Stimulated activated CD8-positive, alpha-beta memory T cell treated with anti-CD3 and anti-CD28 coated beads, Interleukin-4, amount 100 ng/mL, for 48 hours (primary cell): Measurements from ENCODE around the gene MNAT1.

ENCODE experiments used
- DNase-seq: peaks from one replicate; pipeline ENCODE4 v3.0.0-alpha.2; 2020

MNAT1 gene

DNA sequence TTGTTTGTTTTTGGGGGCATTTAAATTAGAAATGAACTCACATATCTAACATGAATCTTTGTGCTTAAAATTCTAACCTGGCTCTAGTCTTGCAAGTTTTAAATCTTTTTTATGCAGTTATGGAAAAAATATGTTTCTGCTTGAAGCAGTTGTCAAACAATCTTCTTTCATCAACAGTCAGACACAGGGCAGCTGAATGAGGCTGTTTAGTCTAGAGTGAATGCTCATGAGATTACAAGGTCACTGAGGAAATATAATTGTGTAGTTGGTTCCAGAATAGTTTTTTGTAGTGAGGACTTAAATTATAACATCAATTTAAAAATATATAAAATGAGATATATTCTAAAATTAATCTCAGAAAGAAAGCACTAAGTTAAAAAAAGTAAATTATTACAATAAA lies 169.8 kb downstream of the MNAT1 start:
- no peak for DNase-seq

DNA sequence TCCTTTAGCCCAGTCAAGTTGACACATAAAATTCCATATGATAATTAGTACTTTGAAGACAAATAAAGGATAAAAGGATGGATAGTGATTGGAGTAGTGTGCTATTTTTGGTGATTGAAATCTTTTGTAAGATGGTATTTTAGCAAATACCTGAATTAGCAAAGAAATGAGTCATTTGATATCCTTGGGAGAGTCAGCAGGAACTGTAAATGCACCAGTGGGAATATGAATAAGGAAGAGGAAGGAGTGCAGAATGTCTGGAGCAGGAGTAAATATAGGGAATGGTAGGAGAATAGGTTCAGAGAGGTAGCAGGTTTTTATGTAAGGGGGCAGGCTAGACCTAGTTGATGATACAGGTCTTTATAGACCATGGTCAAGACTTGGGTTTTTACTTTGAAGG lies 171.4 kb downstream of the MNAT1 start:
- no peak for DNase-seq

DNA sequence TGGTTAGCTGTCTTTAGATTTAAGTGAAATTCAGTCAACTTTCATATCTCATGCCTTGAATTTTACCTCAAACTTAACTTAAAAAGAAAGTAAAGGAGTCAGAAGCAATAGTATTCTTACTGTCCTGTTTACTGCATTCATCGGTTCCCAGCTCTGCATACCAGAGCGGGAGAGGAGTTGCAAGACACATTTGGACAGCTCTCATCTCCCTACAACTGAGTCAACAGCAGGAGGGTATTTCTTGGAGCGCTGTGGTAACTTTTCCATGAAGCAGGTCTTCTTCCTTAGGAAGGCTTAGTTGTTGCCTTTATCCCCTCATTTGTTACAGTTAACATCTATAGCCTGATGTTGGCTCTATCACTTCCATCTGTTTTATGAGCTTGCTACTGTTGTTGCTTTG lies 181.2 kb downstream of the MNAT1 start:
- no peak for DNase-seq

DNA sequence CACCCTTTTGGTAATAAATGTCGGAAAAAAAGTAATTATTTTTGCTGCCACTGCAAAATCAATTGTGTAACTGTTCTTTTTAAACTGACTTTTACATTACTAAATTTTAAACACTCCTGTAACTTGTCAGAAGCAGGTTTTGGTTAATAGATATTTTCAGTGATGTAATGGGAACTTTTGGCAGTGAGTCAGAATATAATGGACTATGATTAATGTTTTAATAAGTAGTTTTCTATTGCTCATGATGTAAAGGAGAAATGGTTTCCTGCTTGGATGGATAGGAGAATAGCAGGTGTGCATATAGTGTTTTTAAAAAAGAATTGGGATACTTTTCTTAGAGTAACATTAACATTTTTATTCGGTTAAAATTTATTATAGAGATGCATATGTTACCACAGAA lies 187.5 kb downstream of the MNAT1 start:
- no peak for DNase-seq

DNA sequence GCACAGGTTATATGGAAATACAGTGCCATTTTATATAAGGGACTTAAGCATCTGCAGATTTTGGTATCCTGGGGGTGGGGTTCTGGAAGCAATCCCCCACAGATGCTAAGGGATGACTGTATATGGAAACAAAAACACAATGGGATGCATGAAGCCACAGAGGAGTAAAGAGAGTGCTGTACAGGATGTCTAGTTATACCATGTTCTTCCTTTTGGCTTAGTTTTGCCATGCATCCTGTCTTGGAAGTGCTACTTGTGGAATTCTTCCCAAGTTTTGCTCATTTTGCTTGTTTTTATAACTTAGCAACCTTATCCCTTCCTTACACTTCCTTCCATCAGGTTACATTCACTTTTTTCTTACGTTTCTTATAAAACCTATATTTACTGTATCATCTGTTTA lies 190.7 kb downstream of the MNAT1 start:
- DNase-seq = no peak

DNA sequence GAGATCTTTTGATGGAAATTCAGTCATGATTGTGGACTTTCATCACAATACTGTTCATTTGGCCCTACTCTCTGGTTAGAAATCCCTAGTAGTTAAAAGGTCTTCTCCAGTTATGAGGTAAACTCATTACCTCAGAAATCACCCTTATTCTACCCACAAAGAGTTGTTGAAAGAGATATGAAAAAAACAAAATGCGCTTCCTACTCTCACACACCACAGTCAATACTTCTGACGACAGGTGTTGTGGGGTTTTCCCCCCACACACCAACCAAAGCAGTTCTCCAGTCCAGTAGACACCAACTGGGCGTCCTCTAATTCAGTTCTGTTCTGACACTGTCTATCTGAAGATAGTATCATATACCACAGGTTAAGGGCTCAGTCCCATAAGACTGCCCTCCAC lies 191.4 kb downstream of the MNAT1 start:
- DNase-seq = no peak

DNA sequence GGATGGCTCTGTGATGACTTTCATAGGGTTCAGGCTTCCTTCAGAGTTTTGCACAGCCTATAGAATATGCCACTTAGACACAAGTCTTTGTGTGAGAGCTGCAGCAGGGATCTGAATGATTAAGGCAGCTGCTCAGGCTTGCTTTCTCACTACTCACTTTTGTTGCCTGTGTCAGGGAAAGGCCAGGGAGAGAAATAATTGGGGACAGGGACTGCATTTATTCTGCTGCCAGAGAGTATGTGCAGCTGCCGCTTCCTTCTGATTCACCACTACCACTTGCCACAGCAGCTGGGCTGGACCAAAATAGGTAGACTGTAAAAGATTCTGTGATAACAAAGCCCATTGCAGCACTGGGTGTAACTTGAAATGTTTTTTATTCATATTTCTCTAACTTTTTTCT lies 196.7 kb downstream of the MNAT1 start:
- DNase-seq = no peak

DNA sequence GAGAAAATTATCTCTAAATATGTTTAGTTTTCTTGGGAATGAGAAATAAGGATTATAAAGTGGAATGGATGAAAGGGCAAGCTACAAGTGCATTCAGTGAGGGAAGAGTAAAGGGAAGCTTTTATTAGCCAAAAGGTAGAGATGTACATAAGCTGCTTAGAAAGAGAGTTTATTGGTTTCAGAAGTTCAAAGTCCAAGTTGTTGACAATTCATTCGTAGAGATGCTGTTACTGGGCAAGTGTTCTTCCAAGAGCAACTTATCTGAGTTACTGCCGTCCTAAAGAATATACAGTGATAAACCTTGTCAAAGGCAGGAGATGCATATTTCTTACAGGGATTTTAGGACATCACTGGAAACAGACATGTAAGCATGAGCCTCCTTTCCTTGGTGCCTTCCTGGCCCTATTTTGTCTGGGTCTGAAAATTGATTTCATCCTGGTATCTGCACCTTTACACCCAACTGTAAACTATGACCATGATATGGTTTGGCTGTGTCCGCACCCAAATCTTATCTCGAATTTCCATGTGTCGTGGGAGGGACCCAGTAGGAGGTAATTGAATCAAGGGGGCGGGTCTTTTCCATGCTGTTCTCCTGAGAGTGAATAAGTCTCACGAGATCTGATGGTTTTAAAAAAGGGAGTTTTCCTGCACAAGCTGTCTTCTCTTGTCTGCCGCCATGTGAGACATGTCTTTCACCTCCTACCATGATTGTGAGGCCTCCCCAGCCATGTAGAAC lies 199.5 kb downstream of the MNAT1 start:
- no peak for DNase-seq

DNA sequence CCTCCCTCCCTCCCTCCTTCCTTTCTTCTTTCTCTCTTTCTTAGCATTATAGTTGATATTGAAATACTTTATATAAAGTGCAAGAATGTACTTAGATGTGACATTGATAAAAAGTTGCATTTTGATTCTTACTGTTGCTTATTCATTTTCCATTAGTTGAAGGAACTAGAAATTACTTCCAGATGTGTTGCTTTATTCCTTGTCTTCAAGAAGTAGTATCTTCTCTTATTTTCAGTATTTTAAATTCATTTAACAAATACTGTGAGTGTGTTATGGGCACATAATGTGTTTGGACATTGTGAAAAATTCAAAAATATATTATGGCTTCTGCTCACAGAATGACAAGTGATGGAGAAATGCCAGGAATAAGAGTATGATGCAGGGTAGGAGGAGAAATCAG lies 200.8 kb downstream of the MNAT1 start:
- DNase-seq = no peak

DNA sequence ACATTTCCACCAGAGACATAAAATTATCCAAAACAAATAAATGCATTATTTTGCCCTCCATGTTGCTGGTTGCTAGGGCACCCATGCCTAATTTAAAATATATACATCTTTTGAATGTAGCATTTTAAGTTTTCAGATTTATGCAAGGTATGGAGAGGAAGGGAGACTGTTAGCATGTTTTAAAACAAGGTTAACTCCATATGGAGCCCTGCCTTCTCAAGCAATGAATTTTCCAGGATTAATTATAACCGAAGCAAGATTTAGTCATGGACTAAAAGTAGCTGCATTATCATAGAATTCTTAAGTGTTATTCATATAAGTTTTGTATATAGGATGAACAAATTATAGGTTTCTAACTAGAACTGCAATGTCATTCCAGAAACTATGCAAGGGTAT lies 209.1 kb downstream of the MNAT1 start:
- no peak for DNase-seq

DNA sequence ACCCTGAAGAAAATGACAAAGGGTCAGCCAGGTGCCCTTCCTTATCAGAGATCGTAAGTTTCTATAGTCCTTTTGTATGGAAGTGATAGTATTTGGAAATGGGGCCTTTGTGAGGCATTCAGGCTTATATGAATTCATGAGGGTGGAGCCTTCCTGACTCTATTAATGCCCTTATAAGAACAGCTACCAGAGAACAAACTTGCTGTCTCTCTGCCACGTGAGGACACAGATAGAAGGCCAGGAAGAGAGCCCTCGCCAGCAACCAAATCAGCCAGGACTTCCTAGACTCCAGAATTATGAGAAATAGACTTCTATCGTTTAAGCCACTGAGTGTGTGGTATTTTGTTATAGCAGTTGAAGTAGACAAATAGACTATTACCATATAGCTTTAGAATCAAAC lies 209.6 kb downstream of the MNAT1 start:
- no peak for DNase-seq

DNA sequence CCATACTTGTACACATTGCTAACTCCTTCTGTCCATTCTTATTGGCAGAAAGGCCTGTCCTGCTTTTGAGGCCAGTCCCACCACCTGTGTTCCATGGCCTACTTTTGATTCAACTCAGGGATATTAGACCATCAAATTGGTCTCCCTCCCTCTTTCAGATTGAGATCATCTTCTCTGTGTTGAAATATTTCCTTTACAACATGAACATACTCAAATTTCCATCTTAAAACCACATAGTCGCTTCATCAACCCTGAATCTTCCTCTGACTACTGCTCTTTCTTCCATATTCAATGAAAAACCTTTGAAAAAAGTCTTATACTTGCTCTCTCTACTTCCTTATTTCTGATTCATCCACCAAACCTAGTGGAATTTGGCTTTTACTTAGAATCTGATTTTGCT lies 211.4 kb downstream of the MNAT1 start:
- no peak for DNase-seq

DNA sequence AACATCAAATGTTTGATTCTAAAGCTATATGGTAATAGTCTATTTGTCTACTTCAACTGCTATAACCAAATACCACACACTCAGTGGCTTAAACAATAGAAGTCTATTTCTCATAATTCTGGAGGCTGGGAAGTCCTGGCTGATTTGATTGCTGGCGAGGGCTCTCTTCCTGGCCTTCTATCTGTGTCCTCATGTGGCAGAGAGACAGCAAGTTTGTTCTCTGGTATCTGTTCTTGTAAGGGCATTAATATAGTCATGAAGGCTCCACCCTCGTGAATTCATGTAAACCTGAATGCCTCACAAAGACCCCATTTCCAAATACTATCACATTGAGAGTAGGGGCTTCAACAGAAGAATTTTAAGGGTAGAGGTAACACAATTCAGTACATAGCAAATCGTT lies 212.2 kb downstream of the MNAT1 start:
- DNase-seq = no peak

DNA sequence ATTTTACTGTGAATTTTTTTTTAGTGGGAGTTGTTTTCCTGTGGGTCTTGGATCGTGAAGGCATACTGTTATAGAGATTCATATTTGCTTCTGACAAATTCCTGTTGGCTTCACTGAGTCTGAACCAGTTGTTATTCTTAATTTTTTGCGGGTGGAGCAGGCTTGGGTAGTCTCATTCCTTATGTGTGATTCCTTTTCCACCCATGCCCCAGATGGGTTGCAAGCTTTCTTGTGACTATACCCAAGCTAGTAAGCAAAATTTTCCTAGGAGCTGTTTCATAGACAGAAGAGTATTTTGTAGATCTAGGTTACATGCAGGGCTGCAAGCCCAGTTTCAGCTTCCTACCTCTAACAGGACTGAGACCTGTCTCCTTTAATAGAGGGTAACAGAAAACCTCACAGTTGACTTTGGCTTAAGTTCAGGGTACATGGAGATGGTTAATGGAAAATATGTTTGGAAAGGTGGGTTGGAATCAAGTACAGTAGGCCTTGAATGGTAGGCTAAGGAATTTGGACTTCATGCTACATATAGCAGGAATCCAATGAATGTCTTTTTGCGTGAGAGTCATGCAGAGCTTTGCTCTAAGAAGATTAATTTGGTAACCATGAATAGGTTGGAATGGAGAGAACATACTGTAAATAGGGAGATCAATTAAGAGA lies 217.3 kb downstream of the MNAT1 start:
- DNase-seq = no peak

DNA sequence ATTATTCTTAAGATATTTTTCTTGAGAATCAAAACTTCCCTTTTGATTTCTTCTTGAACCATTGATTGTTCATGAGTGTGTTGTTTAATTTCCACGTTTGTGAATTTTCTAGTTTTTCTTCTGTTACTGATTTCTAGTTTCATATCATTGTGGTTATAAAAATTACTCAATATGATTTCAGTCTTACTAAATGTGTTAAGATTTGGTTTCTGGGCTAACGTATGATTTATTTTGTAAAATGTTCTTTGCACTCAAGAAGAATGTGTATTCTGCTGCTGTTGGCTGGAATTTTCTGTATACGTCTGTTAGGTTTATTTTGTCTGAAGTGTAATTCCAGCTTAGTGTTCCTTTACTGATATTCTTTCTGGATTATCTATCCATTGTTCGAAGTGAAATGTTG lies 221.6 kb downstream of the MNAT1 start:
- no peak for DNase-seq

DNA sequence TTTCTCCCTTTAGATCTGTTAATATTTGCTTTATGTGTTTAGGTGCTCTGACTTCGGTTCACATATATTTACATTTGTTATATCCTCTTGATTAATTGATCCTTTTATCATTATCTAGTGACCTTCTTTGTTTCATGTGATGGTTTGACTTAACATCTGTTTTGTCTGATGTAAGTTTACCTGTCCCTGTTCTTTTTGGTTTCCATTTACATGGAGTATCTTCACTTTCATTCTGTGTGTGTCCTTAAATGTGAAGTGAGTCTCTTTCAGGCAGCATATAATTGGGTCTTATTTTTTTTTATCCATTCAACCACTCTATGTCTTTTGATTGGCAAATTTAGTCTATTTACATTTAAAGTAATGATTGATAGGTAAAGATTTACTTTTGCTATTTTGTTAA lies 222.1 kb downstream of the MNAT1 start:
- no peak for DNase-seq

DNA sequence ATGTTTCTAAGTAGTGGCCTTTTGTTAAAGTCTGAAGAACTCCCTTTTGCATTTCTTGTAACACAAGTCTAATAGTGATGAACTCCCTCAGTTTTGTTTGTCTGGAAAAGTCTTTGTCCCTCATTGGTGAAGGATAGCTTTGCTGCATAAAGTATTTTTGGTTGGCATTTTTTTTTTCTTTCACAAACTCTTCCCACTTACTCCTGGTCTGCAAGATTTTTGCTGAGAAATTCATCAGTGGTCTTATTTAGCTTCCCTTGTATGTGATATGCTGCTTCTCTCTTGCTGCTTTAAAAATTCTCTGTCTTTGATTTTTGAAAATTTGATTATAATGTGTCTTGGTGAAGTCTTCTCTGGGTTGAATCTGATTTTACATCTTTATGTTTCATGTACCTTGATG lies 223.6 kb downstream of the MNAT1 start:
- DNase-seq = no peak

DNA sequence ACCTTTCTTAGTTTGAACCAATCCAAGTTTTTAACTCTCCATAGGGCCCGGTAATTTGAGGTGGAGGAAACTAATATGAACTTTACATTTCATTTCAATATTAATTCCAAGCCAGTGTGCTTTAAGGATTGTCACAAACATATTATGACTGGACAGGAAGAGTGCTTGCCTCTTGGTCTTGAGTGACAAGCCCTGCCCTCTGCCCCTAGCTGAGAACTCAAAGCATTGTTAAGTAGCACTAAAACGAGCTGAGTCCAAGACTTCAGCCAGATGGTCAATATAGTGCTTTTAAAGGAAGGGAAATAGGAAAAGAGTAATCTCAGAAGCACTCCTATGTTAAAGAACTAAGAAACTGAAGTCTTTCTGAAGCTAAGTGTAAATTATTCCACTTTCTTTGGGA lies 229.2 kb downstream of the MNAT1 start:
- DNase-seq = no peak

DNA sequence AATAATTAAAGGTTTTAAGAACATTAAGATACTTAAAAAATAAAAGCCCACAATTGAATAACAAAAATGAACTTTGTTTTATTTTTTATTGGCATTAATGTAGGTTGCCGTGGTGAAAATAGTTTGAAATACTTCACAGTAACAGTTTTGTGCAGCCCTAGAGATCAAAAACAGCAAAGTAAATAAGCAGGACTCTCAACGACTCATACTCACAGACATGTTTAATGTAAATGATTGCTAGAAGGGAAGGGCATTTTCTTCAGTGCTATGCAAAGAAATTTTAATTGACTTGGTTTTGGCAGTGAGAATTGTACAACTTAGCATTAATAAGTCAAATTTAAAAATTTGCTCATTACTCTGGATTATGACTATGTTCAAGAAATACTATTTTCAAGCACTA lies 230.3 kb downstream of the MNAT1 start:
- no peak for DNase-seq

DNA sequence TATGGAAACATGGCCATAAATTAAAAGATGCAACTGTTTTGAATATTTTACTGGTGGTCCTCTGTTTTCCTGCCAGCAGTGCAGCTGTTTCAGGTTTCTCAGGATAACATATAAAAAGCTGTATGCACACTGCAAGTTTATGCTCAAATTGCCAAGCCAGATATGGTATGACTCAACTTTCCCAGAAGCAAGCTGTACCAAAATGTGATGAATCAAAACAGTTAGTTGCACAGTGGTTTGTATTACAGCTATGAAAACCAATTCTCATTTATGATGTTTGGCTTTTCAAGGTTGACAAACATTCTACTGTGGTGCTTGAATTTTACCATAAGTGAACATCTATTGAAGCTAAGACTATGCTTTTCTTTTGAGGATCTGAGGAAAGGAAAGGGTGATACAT lies 230.8 kb downstream of the MNAT1 start:
- DNase-seq = no peak

DNA sequence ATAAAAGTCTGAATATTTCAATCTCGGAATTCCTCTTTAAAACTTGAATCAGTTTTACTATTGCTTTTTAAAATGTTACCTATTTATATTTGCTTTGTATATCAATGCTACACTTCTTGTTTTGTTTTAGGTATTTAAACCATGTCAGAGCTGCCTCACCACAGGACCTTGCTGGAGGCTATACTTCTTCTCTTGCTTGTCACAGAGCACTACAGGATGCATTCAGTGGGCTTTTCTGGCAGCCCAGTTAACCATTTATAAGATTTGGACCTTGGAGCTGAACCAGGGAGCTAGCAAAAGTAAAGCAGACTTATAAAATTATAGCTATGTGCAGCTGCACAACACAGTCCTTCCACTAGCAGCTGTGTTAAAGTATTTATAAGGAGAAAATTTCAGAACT lies 233.5 kb downstream of the MNAT1 start:
- DNase-seq = no peak

DNA sequence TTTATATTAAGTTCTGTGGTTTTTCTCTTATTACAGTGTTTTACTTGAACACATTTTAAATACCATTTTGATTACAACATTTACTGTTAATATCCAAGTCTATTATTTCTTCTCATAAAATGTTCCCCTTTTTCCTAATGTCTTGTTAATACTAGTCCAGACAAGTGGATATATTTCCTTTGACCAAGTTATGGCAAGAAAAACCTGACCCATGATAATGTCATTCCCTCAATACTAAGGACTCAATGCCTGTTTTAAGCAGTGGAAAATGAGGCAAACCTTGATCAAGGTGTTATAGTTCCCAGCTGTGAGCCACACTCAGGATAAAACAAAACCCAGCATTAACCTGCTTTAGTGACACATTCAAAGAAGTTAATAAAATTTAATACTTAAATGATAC lies 234.1 kb downstream of the MNAT1 start:
- DNase-seq = no peak

DNA sequence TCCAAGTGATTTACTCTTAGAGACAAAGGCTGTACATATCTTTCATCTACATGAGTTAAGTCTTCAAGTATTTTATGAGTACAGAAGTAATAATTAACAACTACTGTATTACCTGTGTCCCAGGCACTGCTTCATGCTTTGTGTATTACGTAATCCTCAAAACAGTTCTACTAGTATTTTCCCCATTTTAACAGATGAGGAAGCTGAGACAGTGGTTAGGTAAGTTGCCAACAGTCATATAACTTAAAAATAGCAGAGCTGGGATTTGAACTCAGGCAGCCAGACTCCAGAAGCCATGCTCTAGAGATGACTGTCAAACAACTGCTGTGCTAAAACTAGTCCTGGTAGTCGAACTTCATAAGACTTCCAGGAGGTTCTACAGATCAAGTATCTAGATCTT lies 235.6 kb downstream of the MNAT1 start:
- no peak for DNase-seq

DNA sequence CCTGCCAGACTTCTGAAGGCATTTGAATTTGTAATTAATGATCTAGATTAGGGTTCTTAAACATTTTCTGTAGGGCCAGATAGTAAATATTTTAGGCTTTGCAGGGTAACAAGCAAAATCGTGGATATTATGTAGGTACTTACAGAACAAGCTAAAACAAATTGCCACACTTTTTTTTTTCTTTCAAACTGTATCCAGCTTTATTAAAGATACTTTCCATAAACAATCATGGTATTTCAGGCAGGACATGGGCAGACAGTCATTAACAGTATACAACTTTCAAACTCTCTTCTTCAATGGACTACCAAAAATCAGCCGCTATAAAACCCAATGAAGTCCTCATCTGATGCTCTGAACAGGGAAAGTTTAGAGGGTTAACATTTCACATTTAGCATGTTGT lies 236.7 kb downstream of the MNAT1 start:
- no peak for DNase-seq

DNA sequence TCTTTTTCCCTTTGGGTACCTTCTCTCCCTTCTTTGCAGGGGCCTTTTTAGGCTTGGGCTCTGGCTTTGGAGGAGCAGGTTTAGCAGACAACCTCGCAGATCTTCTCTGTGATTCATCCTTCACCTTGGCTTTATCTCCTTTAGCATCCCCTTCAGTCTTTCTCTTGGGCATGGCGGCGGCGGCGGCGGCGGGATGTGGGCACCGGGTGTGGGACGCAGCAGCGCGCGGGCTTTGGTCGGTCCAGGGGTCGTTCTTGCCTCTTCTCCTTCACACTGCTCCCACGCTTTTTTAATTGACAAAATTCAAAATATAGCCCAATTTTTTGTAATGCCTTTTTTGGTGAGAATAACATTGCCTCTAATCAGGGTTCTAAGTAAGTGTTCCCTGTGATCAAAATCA lies 237.7 kb downstream of the MNAT1 start:
- no peak for DNase-seq
